HEK293 (cell line): Measurements from ENCODE around the gene HBA1.
A peak's percentile ranks its signal among the peaks of the same experiment; 100 is the strongest.
"Not testable (repeated sequence)": the region's sequence is repeated elsewhere in the genome, so short reads cannot be mapped to it uniquely, and the experiment has no call there.

ENCODE experiments used
- CTCF ChIA-PET: fragments of 350-600 bp; formaldehyde crosslinking; extraction: SDS; loops from one replicate; lab custom pipeline; 2021; ENCODE audit warnings: antibody characterized with exemption; lab: Yijun Ruan, JAX
- POLR2A ChIA-PET: fragments of 300-600 bp; formaldehyde crosslinking; extraction: SDS; loops from one replicate; lab custom pipeline; 2020; ENCODE audit warnings: antibody characterized with exemption, inconsistent platforms; lab: Yijun Ruan, JAX
- H3K27ac ChIP-seq: fragments of 200-500 bp; sonication (Bioruptor generic); 2 replicates; pipeline ENCODE4 v1.5.1; 2014; ENCODE audit warnings: low read depth, low read length, control low read depth, inconsistent platforms; ENCODE audit errors: extremely low read depth
- H3K36me3 ChIP-seq, 2 experiments: fragments of 200-500 bp in 1 of 2; sonication (Bioruptor generic) in 1 of 2; 1 replicate in 1 of 2; 2 replicates in 1 of 2; pipeline ENCODE4 v1.5.1; 2014 to 2017; ENCODE audit warnings: inconsistent platforms in 2 of 2, low read length in 2 of 2; ENCODE audit not compliant: control insufficient read depth in 2 of 2, insufficient read depth in 1 of 2
- H3K4me1 ChIP-seq: fragments of 200-500 bp; sonication (Bioruptor generic); 2 replicates; pipeline ENCODE4 v1.5.1; 2014; ENCODE audit warnings: mild to moderate bottlenecking, low read length, inconsistent platforms; ENCODE audit not compliant: control insufficient read depth, insufficient read depth
- H3K4me3 ChIP-seq: 2 replicates; pipeline ENCODE4 v1.5.1; 2011; ENCODE audit warnings: low read depth, mild to moderate bottlenecking, control low read depth, low read length, moderate library complexity
- H3K9me3 ChIP-seq: fragments of 200-500 bp; sonication (Bioruptor generic); 2 replicates; pipeline ENCODE4 v1.5.1; 2014; ENCODE audit warnings: low read depth, low read length, inconsistent platforms; ENCODE audit not compliant: control insufficient read depth, insufficient read depth
- FEZF1 ChIP-seq: fragments of 450-650 bp; formaldehyde crosslinking; IDR thresholded peaks from 2 replicates; pipeline ENCODE4 v1.5.1; 2016; ENCODE audit warnings: missing biosample characterization, missing genetic modification characterization
- IKZF3 ChIP-seq: fragments of 450-650 bp; IDR thresholded peaks from 2 replicates; pipeline ENCODE4 v1.5.0; 2018; ENCODE audit warnings: missing biosample characterization, mild to moderate bottlenecking, missing genetic modification characterization, moderate library complexity
- KLF9 ChIP-seq: fragments of 450-650 bp; formaldehyde crosslinking; IDR thresholded peaks from 2 replicates; pipeline ENCODE4 v1.5.1; 2016; ENCODE audit warnings: missing biosample characterization, missing genetic modification characterization, low read depth
- PRDM10 ChIP-seq: fragments of 450-650 bp; formaldehyde crosslinking; IDR thresholded peaks from 2 replicates; pipeline ENCODE4 v1.5.1; 2016; ENCODE audit warnings: missing biosample characterization, missing genetic modification characterization
- PRDM2 ChIP-seq: fragments of 450-650 bp; formaldehyde crosslinking; IDR thresholded peaks from 2 replicates; pipeline ENCODE4 v1.5.1; 2016; ENCODE audit warnings: missing biosample characterization, missing genetic modification characterization, borderline replicate concordance
- SALL2 ChIP-seq: fragments of 450-650 bp; formaldehyde crosslinking; IDR thresholded peaks from 2 replicates; pipeline ENCODE4 v1.5.0; 2017; ENCODE audit warnings: missing biosample characterization, mild to moderate bottlenecking, missing genetic modification characterization, borderline replicate concordance
- SP2 ChIP-seq: fragments of 450-650 bp; formaldehyde crosslinking; IDR thresholded peaks from 2 replicates; pipeline ENCODE4 v1.5.1; 2016; ENCODE audit warnings: missing biosample characterization, missing genetic modification characterization
- SP3 ChIP-seq: fragments of 450-650 bp; formaldehyde crosslinking; IDR thresholded peaks from 2 replicates; pipeline ENCODE4 v1.5.1; 2016; ENCODE audit warnings: missing biosample characterization, missing genetic modification characterization
- WT1 ChIP-seq: fragments of 450-650 bp; formaldehyde crosslinking; IDR thresholded peaks from 2 replicates; pipeline ENCODE4 v1.5.1; 2016; ENCODE audit warnings: missing biosample characterization, missing genetic modification characterization
- ZBTB17 ChIP-seq: fragments of 450-650 bp; formaldehyde crosslinking; IDR thresholded peaks from 2 replicates; pipeline ENCODE4 v1.5.1; 2016; ENCODE audit warnings: missing biosample characterization, missing genetic modification characterization
- ZBTB26 ChIP-seq: fragments of 450-650 bp; formaldehyde crosslinking; optimal IDR thresholded peaks from 2 replicates; pipeline ENCODE3; 2016; ENCODE audit warnings: missing biosample characterization, mild to moderate bottlenecking, missing genetic modification characterization
- ZBTB48 ChIP-seq: fragments of 450-650 bp; formaldehyde crosslinking; IDR thresholded peaks from 2 replicates; pipeline ENCODE4 v1.5.1; 2016; ENCODE audit warnings: missing biosample characterization, missing genetic modification characterization
- ZFHX2 ChIP-seq: fragments of 450-650 bp; formaldehyde crosslinking; conservative IDR thresholded peaks from 2 replicates; pipeline ENCODE4 v1.5.1; 2016; ENCODE audit warnings: missing biosample characterization, missing genetic modification characterization
- ZNF148 ChIP-seq: fragments of 450-650 bp; formaldehyde crosslinking; IDR thresholded peaks from 2 replicates; pipeline ENCODE4 v1.5.0; 2017; ENCODE audit warnings: missing biosample characterization, missing genetic modification characterization, borderline replicate concordance
- ZNF302 ChIP-seq: fragments of 450-650 bp; formaldehyde crosslinking; IDR thresholded peaks from 2 replicates; pipeline ENCODE4 v1.5.1; 2016; ENCODE audit warnings: missing biosample characterization, missing genetic modification characterization, low read depth
- ZNF335 ChIP-seq: fragments of 450-650 bp; formaldehyde crosslinking; conservative IDR thresholded peaks from 2 replicates; pipeline ENCODE4 v1.5.1; 2016; ENCODE audit warnings: missing biosample characterization, missing genetic modification characterization
- ZNF514 ChIP-seq: fragments of 450-650 bp; formaldehyde crosslinking; IDR thresholded peaks from 2 replicates; pipeline ENCODE4 v1.5.1; 2016; ENCODE audit warnings: missing biosample characterization, missing genetic modification characterization
- ZNF623 ChIP-seq: fragments of 450-650 bp; formaldehyde crosslinking; IDR thresholded peaks from 2 replicates; pipeline ENCODE4 v1.5.1; 2016; ENCODE audit warnings: missing biosample characterization, missing genetic modification characterization
- ZNF626 ChIP-seq: fragments of 450-650 bp; sonication (Bioruptor Pico); formaldehyde crosslinking; IDR thresholded peaks from 2 replicates; pipeline ENCODE4 v1.5.1; 2018; ENCODE audit warnings: missing biosample characterization, missing genetic modification characterization, inconsistent platforms
- ZNF658 ChIP-seq: fragments of 450-650 bp; formaldehyde crosslinking; IDR thresholded peaks from 2 replicates; pipeline ENCODE4; 2016; ENCODE audit warnings: missing biosample characterization, missing genetic modification characterization
- ZNF677 ChIP-seq: fragments of 450-650 bp; IDR thresholded peaks from 2 replicates; pipeline ENCODE4 v1.5.0; 2018; ENCODE audit warnings: missing biosample characterization, mild to moderate bottlenecking, missing genetic modification characterization, moderate library complexity
- ZNF843 ChIP-seq: fragments of 450-650 bp; formaldehyde crosslinking; IDR thresholded peaks from 2 replicates; pipeline ENCODE4 v1.5.1; 2016; ENCODE audit warnings: missing biosample characterization, missing genetic modification characterization

Gene HBA1

GRCh38 chr16:176006-176405 is 474 bp upstream of the HBA1 start:
- H3K4me1 ChIP-seq, H3K36me3 ChIP-seq, H3K27ac ChIP-seq, POLR2A ChIA-PET, H3K9me3 ChIP-seq, H3K4me3 ChIP-seq: not testable (repeated sequence)
- CTCF ChIA-PET: interaction anchor here (1.1 kb wide), 1 partner anchor 56 kb away, joined by 3 read pairs; no protein-coding TSS in a partner anchor
- TF ChIP-seq ZBTB26 (tag by site-specific recombination): peak; percentile 92

- Histone ChIP-seq H3K36me3 (no peaks in the 10 kb centered on the region; a peak in 1 of 3 replicates), H3K9me3 (no peaks in the 10 kb centered on the region), H3K4me1 (peaks cover 5% of the 10 kb centered on the region; the same call in 1 of the 2 replicates), H3K27ac (no peak overlapping the region), H3K4me3 (no peak overlapping the region)
- POLR2A ChIA-PET: no interaction called here
- CTCF ChIA-PET: interaction anchor here (0.7 to 1.4 kb wide), 3 partner anchors 70 to 81 kb away, joined by 3 to 11 read pairs (median 4); no protein-coding TSS in a partner anchor
- TF ChIP-seq SP3 (tag by site-specific recombination) (peak; percentile 48; the same call in 1 of the 2 replicates), ZNF658 (tag by site-specific recombination) (no peak), PRDM10 (no peak), ZNF335 (tag by site-specific recombination) (peak; percentile 88), WT1 (no peak), SP2 (tag by site-specific recombination) (peak; percentile 72), ZNF843 (no peak), FEZF1 (tag by site-specific recombination) (no peak), IKZF3 (tag by site-specific recombination) (peak; percentile 68), ZBTB48 (tag by site-specific recombination) (no peak), KLF9 (tag by site-specific recombination) (peak; percentile 72), ZBTB17 (no peak), SALL2 (tag by site-specific recombination) (no peak), ZNF677 (tag by site-specific recombination) (no peak), ZNF623 (tag by site-specific recombination) (no peak), ZNF514 (tag by site-specific recombination) (no peak), ZNF148 (no peak), ZNF302 (tag by site-specific recombination) (no peak), ZFHX2 (peak; percentile 79), ZNF626 (no peak), PRDM2 (tag by site-specific recombination) (no peak)
Measured at GRCh38 chr16:177394-177822, 928 bp downstream of the HBA1 start.
